CD4-positive, alpha-beta T cell treated with Interleukin-4 for 4 hours (primary cell): Measurements from ENCODE around the gene NPFFR1.
A peak's percentile ranks its signal among the peaks of the same experiment; 100 is the strongest.

Experiments
- DNase-seq: peaks from one replicate; pipeline ENCODE4 v3.0.0-alpha.2; 2020

The NPFFR1 gene

DNA sequence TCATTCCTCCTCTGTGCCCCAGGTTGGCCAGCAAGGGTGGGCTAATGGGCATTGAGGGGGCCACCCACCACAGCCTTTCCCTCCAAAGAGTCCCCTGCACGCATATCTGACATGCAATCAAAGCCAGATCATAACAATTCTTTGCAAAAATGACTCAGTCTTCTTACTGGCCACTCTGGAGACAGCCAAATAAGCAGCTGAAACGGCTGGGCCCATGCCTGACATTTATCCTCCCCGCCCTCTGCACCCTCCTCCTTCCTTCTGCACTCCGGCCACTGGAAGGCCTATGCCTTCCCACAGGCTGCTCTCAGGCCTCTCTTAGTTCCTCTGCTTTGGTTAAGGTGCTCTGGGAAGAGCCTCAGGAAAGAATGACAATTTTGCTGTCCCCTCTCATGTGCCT, 29.2 kb upstream of the NPFFR1 start:
- DNase-seq, result no peak

DNA sequence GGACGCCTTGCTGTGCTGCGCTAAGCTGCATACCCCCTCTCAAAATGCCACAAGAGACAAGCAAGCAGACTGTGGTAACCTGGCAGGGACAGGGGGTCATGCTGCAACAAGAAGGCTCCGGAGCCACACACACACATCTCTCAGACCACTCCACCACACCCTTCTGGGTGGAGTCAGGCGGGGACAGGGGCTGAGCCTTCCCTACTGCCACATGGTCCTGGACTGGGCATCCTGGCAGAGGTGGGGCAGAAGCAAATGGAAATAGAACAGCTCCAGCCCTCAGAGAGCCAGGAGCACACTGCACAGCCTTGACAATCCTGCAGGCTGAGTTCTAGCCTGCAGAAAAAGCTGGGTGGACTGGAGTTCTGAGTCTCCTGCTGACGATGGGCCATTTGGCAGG, 28.4 kb upstream of the NPFFR1 start:
- DNase-seq, result no peak

DNA sequence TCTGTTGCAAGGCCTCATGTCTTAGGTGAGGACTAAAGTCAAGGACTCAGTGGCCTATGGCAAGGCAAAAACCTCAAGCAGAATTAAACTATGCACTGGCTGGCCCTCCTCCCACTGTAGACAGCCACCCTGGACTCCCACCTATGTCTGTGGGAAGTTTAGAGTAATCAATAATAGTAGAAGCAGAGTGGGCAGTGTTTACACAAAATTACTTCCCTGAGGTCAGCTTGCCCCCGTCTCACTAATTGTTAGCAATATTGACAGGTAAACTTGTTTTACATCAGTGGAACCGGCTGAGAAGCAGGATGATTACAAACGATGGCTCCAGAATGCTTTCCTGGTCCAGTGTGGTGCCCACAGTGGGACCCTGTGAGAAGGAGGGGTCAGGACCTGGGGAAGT, 27.9 kb upstream of the NPFFR1 start:
- DNase-seq, result no peak

DNA sequence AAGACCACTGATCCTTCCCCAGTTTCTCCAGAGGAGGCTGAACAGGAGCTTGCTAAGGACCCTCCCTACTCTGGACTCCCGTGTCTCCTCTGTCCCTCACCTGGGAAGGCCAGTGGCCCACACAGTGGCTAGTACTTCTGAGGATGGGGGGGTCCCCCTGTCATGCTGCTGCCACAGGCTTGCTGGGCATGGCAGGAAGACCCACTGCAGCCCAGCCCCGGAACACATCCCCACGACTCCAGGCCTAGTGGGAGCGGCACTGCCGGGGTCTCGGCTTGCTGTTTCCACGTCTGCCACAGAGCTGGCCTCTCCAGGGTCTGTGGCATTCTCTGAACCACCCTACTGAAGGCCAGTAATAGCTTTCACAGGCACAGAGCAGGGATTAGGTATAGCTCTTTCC, 25.9 kb upstream of the NPFFR1 start:
- no peak for DNase-seq

DNA sequence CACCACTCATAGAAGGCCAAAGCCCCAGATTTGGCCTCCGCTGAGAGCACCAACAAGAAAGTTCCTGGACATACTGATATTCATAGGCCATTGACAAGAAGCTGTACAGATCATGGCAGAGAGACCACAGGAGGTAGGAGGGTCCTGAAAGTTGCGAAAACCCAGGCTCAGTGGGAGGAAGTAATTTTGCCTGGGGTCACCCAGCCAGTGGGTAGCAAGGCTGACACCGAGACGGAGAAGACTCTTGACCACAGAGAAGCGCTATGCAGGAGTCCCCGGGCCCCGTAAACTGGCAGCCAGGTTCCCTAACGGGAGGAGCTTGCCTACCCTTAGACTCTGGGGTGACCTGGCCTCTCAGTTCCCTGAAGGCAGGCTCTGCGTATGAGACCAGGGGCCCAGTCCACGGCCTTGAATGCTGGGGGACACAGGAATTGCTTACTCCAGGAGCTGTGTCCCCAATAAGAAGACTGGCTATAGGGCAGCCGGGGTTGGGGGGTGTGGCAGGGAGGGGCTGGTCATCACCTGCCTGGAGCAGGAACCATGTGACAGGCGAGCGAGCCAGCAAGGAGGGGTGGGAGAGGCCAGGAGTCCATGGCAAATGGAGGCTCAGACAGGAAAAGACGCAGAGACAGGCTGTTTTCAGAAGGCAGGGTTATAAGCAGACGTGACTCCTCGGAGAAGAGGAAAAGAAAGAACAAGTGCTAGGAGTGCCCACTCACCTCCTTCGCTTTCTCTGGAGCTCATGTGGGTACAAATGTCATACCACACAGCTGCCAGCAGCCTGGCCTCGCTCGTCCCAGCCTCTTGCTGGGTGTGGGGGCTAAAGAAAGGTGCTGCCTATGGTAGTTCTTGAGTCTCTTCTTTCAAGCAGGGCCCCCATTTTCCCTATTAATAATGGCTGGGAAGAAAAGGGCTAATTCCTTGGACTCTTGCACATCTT, 24.6 kb upstream of the NPFFR1 start:
- DNase-seq, result no peak

DNA sequence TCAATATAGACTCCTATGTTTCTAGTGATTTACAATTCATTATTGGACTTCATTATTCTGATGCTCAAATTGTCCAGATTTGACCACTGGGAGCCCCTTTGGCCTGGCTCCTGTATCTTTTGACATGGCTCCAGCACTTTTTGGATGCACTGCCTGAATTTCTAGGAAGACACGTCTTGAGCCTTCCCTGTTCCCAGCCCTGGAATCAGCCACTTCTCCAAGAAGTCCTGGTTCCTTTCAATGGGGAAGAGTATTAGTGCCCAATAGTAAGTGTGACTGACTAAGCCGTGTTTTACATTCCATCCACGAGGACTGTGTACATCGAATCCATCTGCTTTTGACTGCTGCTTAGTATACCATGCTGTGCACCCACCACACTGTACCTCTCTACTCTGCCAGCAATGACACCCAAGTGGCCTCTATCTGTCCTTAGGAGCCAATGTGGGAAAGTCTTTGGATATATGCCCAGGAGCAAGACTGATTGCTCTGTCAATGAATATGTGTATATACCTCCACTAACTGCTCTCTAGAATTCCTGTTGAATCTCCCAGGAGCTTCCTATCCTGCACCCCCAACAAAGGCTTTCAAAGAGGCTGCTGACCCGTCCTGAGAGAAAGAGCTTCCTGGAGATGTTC, 23.2 kb upstream of the NPFFR1 start:
- no peak for DNase-seq

DNA sequence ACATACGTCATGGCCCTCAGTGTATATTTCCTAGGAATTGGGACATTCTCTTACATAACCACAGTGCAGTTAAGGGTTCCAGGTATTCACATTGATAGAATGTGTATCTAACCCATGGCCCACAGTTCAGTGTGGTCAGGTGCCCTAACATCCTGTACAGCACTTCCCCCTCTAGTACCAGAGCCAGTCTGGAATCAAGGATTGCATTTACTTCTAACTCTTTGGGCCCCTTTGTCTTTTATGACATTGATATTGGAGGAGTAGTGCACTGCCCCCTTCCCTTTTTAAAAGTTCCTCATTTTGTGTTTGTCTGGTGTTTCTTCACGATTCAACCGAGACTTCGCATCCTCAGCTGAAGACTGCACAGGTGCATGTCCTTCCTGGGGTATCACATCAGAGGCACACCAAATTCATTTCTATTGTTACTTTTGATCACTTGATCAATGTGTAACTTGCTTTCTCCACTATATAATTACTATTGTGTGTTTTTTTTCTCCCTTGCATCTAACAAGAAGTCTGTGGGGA, 22.4 kb upstream of the NPFFR1 start:
- DNase-seq, result no peak

DNA sequence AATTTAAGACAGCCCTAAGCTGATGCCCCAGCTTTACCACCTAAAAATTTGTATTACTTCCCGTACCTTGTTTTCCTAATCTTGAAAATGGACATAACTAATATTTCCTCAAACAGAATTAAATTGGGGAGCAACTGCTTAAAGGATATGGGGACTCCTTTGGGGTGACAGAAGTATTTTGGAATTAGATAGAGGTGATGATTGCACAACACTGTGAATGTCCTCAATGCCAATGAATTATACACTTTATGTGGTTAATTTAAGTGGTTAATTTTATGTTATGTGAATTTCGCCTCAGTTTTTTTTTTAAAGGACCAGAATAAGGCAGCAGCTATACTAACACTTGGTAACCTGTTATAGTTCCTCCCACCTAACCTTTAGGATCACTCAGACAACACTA, 19.9 kb upstream of the NPFFR1 start:
- DNase-seq, result no peak

DNA sequence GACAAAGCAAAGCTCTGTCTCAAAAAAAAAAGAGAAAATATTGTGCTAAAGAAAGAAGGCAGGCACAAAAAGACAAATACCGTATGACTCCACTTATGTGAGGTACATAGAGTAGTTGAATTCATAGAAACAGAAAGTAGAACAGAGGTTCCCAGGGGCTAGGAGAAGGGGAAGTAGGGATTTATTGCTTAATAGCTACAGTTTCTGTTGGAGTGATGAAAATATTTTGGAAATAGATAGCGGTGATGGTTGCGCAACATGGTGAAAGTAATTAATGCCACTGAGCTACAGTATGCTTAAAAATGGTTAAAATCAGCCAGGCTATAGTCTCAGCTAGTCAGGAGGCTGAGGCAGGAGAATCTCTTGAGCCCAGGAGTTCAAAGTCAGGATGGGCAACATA, 18.5 kb upstream of the NPFFR1 start:
- DNase-seq, result peak; percentile 6

DNA sequence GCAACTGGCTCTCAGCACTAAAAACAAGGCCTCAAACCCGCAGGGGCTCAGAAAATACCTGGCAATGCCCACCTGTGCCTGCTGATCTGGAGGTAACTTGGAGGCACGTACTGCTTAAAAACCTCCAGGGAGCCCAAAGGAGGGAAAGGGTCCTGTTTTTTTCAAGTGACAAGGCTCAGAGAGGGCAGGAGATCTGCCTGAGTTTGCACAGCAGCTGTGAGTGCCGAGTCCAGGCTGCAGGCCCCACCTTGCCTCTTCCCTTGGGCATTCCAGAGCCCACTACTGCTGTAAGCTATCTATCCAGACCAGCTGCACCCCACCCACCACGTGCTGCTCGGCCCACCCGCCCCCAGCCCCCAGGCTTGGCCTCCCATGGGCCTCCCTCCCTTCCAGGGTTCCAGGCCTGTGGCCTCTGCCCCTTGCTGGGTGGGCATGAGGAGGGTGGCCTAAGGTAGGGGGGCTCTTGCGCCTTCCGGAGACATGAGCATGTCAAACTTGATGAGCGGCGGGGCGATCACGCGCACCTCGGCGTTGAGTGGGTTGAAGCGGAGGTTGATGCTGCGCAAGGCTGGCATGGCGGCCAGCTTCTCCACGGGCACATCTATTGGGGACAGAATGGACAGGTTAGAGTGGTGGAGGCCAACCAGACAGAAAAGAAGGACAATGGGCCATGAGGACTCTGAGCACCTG, 17.2 kb upstream of the NPFFR1 start:
- no peak for DNase-seq

DNA sequence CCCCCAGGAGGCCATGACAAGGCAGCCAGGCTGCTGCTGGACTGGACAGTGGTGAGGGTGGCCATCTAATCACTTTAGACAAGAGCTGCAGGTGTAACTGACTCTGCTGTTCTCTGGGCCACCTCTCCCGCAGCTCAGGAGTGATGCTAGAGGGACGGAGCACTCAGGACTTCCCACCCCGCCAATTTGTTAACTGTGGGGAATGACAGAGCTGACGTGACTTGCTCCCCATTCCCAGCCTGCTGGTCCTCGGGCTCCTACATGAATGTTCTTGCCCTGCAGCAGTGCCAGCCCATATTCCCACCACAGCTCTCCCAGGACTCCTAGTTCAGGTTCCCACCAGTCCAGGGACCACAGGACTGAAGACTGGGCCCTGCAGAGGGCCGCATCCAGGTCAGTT, 16.7 kb upstream of the NPFFR1 start:
- no peak for DNase-seq

DNA sequence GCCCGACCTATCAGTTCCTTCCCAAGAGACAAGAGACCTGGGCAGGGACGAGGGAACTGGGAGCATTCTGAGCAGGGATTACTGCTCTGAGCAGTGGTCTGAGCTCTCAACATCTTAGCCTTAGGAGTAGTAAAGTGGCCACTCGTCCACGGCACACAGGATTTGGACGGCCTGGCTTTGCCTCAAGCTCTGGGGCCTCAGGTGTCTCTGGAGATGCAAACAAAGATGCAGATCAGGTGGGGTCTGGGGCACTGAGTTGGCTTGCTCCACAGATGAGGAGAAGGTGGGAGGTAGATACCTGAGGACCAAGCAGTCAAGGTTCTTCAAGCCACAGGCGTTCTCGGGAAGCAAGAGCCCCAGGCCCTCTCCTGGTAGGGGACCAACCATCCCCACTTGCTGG, 16.1 kb upstream of the NPFFR1 start:
- DNase-seq, result no peak

DNA sequence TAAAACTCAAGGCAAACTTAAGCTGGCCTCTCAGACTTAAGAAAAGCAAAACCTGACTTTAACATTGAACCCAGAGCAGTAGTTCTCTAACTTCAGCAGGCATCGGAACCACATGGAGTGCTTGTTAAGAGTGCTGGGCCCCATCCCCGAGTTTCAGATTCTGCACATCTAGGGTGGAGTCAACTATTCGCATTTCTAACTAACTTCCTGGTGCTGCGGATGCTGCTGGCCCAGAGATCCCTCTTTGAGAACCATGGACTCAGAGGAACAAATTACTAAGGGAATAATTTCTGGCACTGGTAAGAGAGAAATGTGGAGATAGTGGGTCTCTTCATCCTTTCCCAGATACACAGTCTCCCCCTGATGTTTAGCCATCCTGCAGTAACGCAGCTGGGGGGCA, 14.6 kb upstream of the NPFFR1 start:
- DNase-seq, result no peak

DNA sequence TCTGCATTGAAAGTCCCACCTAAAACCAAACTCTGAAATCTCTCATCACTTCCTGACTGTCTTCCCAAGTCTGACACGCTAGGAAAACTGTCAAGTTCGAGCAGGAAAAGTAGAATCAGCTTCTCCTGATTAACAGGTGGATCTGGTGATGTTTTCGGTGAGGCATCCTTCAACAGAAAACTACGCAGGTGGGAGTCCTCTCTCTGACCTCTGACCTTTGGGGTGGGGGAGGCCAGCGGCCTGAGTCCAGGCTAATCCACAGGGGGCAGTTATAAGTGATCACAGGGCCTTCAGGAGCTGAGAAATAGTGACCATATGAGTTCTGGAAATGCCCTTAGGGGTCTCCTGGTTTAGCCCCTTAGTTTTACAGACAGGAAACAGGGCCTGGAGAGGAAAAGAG, 13.4 kb upstream of the NPFFR1 start:
- no peak for DNase-seq

DNA sequence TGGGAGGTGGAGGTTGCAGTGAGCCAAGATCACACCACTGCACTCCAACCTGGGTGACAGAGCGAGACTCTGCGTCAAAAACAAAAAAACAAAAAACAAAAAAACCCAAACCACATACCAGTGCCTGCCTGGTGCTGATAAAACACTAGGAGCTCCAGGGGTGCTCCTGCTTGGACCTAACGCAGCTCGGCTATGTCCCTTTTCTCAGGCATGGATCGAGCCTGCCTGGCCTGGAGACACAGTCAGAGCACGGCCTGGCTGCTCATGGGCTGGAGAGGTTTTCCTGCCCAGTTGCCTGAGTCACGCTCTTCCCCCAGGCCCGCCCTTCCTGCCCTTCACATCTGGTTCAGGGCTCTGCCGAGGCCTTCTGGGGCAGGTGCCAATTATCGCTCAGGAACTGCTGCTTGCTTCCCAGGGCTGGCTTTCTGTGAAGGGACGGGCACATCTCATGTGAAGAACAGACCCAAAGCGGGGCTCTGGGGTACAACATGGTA, 12.6 kb upstream of the NPFFR1 start:
- no peak for DNase-seq

DNA sequence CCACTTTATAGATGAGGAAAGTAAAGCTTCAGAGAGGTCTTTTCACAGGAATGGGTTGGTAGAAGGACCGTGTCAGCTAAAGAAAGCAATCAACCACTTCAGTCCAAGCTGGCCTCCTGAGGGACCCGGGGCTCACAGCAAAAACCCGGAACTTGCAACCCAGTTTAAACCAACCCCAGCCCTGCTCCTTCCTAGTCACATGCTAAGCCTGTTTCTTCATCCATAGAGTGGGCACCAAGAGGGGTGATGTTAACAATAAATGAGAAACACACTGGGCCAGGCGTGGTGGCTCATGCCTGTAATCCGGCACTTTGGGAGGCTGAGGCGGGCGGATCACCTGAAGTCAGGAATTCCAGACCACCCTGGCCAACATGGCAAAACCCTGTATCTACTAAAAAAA, 12.1 kb upstream of the NPFFR1 start:
- no peak for DNase-seq

DNA sequence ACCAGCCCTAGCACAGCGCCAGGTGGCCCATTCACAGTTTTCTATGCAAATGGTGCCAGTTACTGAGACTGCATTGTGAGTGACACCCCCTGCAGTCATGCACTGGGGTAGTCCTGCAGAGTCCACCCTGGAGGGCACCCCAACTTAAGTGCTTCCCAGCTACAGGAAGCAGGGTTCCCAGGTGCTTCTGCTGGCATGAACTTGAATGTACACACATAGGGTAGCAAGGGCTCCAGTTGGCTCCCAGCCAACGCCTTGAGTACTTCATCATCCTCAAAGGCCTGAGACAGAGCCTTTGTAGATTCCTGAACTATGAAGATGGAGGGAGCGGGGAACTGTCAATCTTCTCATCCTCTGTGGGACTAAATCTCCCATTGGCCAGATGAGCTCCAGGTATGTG, 11.5 kb upstream of the NPFFR1 start:
- no peak for DNase-seq

DNA sequence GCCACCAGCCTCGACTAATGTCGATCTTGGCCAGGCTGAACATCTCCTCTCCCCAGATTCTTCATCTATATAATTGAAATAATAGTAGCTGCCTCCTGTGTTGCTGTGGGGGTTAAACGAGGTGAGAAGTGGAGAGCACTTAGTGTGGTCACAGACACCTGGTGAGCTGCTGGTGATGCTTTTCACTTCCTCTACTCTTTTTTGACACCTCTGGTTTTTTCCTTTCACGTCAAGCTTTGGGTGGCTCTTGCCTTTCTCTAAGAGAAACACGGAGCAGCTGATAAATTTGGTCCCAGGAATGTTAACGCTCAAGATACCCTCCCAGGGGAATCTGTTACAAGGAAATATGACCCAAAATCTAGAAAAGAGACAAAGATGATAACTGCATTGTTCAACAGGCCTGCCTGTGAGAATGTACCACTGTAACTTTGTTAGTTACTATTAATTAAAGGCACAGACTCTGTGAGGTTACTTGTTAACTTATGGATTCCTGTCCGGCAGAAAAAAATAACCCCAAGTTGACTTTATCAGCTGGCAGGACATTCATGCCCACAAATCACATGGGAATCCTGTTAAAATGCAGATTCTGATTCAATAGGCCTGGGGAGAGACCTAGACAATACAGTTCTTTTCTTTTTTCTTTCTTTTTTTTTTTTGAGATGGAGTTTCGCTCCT, 9.5 kb upstream of the NPFFR1 start:
- DNase-seq, result no peak

DNA sequence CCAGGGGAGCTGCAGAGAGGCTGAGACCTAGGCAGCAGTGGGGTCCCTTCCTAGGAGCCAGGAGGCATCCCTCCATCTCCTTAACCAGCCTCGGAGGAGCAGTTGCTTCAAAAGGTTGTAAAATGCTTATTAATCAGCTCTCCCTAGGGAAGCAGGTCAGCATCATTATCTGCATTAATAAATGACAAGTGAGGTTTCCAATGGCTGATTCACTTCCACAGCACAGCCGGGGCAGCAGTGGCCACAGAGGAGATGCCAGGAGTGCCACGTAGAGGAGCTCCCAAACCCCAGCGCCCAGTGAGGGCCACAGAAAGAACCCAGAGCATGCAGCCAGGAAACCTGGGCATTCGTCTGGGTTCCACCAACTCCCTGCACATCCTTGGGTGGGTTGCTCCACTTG, 8.2 kb upstream of the NPFFR1 start:
- DNase-seq, result no peak

DNA sequence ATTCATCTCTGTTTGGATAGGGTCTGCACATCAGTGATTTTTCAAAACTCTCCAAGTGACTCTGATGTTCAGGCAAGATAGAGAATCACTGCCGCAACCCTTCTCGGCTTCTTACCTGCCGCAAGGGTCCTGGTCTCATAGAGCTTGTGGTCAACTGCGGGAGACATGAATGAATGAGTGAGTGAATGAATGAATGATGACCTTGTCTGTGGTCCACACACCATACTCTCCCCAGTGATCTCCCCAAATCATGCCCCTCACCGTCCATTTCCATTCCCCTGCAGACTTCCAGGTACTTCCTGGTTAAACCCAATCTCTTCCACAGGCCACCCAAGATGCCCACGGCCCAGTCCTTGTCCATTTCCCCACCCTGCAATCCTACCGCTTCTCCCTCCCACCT, 5.9 kb upstream of the NPFFR1 start:
- DNase-seq, result no peak

DNA sequence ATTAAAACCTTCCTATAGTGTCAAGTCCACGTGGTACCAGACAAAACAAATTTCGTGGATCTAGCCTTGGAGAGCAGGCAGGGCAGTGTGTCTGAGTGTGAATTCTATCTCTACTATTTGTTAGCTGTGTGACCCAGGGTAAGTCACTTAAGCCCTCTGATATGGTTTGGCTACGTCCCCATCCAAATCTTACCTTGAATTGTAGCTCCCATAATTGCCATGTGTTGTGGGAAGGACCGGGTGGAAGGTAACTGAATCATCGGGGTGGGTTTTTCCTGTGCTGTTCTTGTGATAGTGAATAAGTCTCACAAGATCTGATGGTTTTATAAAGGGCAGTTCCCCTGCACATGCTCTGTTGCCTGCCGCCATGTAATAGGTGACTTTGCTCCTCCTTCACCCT, 2.8 kb upstream of the NPFFR1 start:
- DNase-seq, result no peak

DNA sequence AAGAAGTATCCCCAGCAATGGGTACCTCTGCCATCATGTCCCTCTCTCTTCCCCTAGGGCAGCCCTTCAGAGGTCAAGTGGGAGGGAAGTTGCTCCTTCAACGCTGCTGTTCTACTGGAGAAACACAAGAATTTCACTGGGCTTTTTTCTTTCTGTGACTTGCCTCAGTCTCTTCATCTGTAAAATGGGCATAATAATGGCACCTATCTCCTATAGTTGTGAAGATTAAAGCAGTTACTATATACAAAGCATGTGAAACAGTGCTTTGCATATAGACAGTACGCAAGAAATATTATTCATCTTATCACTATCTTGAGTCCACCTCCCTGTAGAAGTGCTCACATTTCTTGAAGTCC, 1.6 kb upstream of the NPFFR1 start:
- no peak for DNase-seq
